ENCODE measurements around the gene MT1A. TPM values are rescaled to one million over a fixed set of nuclear protein-coding genes. Genes with fewer than 3 reads are reported as not detected.

Gene MT1A
- polyA plus RNA-seq, 1 donor = not detected

GRCh38 chr16:56681939-56682702 lies 43.7 kb downstream of the MT1A start, which contains the start of gene MT1X:
MT1X (plus strand) TSS chr16:56682470; CDS start chr16:56682541, 71 bp downstream.
- peak; percentile 89 for DNase-seq

GRCh38 chr16:56682703-56683397 lies 44.4 kb downstream of the MT1A start:
- DNase-seq = no peak

- DNase-seq = no peak
Measured at GRCh38 chr16:56683424-56684172, 45.1 kb downstream of the MT1A start.

- DNase-seq = no peak
Measured at GRCh38 chr16:56684256-56684925, 45.9 kb downstream of the MT1A start.

GRCh38 chr16:56684926-56685590 lies 46.6 kb downstream of the MT1A start:
- DNase-seq = no peak

GRCh38 chr16:56686758-56687157 lies 48.3 kb downstream of the MT1A start:
- no peak for DNase-seq

- DNase-seq = no peak
Measured at GRCh38 chr16:56688762-56689161, 50.3 kb downstream of the MT1A start.

GRCh38 chr16:56689171-56689570 lies 50.7 kb downstream of the MT1A start:
- DNase-seq = no peak

Other genes starting within 250 kb of the MT1A start
- 42.9 TPM for gene AMFR, start 213.1 kb upstream of the MT1A start, polyA plus RNA-seq (ENCODE audit: insufficient read length)
- gene NUDT21, start 187.3 kb upstream of the MT1A start, polyA plus RNA-seq (ENCODE audit: insufficient read length) = 51.2 TPM
- 36.5 TPM for gene OGFOD1, start 187.1 kb upstream of the MT1A start, polyA plus RNA-seq (ENCODE audit: insufficient read length)
- gene BBS2, start 118.6 kb upstream of the MT1A start, polyA plus RNA-seq (ENCODE audit: insufficient read length) = 42.9 TPM
- not detected for gene MT4, start 73.6 kb upstream of the MT1A start, polyA plus RNA-seq (ENCODE audit: insufficient read length)
- gene MT3, start 49.1 kb upstream of the MT1A start, polyA plus RNA-seq (ENCODE audit: insufficient read length) = 8.7 TPM
- 26.9 TPM for gene MT2A, start 30.1 kb upstream of the MT1A start, polyA plus RNA-seq (ENCODE audit: insufficient read length)
- gene MT1E, start 12.9 kb upstream of the MT1A start, polyA plus RNA-seq (ENCODE audit: insufficient read length) = 21.1 TPM
- gene MT1M, start 6.0 kb upstream of the MT1A start, polyA plus RNA-seq (ENCODE audit: insufficient read length) = 1.9 TPM
- gene MT1B, start 13.2 kb downstream of the MT1A start, polyA plus RNA-seq (ENCODE audit: insufficient read length) = not detected
- gene MT1F, start 19.3 kb downstream of the MT1A start, polyA plus RNA-seq (ENCODE audit: insufficient read length) = 1.4 TPM
- not detected for gene MT1G, start 29.4 kb downstream of the MT1A start, polyA plus RNA-seq (ENCODE audit: insufficient read length)
- not detected for gene MT1H, start 31.1 kb downstream of the MT1A start, polyA plus RNA-seq (ENCODE audit: insufficient read length)
- 9.9 TPM for gene MT1X, start 43.8 kb downstream of the MT1A start, polyA plus RNA-seq (ENCODE audit: insufficient read length)
- gene NUP93, start 91.5 kb downstream of the MT1A start, polyA plus RNA-seq (ENCODE audit: insufficient read length) = 44.2 TPM
- gene SLC12A3, start 226.5 kb downstream of the MT1A start, polyA plus RNA-seq (ENCODE audit: insufficient read length) = 0.05 TPM

All from hindlimb muscle (tissue), 1 donor.